Measurements from ENCODE around the gene LRRIQ1.
A peak's percentile ranks its signal among the peaks of the same experiment; 100 is the strongest.

The LRRIQ1 gene

GRCh38 chr12:85058339-85058738 lies 22.2 kb downstream of the LRRIQ1 start:
- TF ChIP-seq, protein P1, sequence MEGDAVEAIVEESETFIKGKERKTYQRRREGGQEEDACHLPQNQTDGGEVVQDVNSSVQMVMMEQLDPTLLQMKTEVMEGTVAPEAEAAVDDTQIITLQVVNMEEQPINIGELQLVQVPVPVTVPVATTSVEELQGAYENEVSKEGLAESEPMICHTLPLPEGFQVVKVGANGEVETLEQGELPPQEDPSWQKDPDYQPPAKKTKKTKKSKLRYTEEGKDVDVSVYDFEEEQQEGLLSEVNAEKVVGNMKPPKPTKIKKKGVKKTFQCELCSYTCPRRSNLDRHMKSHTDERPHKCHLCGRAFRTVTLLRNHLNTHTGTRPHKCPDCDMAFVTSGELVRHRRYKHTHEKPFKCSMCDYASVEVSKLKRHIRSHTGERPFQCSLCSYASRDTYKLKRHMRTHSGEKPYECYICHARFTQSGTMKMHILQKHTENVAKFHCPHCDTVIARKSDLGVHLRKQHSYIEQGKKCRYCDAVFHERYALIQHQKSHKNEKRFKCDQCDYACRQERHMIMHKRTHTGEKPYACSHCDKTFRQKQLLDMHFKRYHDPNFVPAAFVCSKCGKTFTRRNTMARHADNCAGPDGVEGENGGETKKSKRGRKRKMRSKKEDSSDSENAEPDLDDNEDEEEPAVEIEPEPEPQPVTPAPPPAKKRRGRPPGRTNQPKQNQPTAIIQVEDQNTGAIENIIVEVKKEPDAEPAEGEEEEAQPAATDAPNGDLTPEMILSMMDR (conservative IDR thresholded peaks at IDR 0.05), result no peak
- no peak overlapping the region for H3K27ac ChIP-seq

DNA sequence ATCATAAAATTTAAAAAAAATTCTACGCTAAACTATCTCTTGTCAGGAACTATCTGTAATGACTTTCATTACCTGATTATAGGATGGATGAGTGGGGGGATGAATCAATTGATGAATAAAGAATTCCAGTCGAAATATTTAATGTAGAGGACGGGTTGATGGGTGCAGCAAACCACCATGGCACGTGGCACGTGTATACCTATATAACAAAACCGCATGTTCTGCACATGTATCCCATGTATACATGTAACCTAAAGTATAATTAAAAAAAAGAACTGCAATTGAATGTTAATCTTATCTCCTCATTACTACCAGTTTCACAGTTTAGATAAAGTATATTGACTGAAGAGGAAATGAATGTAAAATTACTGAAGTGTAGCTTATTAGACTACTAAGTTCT lies 23.4 kb downstream of the LRRIQ1 start:
- TF ChIP-seq, protein P1 (conservative IDR thresholded peaks at IDR 0.05), result no peak
- H3K27ac ChIP-seq, result no peak overlapping the region

DNA sequence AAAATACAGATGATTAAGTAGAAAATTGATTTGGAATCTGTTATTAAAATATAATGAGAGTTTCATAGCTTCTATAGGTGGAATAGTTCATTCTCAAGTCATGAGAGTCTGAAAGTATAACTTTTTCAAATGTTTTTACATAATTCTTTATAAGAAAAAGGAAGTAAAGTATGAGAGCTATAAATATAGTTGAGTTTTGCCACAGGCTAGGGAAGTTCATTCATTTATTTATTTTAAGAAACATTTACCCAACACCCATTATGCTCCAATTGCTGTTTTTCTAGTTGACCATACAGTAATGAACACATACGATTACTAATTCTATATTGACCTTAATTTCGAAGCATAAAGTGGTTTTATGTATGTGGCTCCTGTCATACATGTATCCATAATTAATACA lies 24.8 kb downstream of the LRRIQ1 start:
- H3K27ac ChIP-seq, result no peak overlapping the region
- TF ChIP-seq, protein P1 (conservative IDR thresholded peaks at IDR 0.05), result no peak

- TF ChIP-seq, protein P1 (conservative IDR thresholded peaks at IDR 0.05), result no peak
- H3K27ac ChIP-seq, result no peak overlapping the region
These were observed 29.8 kb downstream of the LRRIQ1 start for GRCh38 chr12:85065837-85066482.

- no peak overlapping the region for H3K27ac ChIP-seq
- TF ChIP-seq, protein P1 (conservative IDR thresholded peaks at IDR 0.05), result no peak
These were observed 36.7 kb downstream of the LRRIQ1 start for GRCh38 chr12:85072826-85073225.

DNA sequence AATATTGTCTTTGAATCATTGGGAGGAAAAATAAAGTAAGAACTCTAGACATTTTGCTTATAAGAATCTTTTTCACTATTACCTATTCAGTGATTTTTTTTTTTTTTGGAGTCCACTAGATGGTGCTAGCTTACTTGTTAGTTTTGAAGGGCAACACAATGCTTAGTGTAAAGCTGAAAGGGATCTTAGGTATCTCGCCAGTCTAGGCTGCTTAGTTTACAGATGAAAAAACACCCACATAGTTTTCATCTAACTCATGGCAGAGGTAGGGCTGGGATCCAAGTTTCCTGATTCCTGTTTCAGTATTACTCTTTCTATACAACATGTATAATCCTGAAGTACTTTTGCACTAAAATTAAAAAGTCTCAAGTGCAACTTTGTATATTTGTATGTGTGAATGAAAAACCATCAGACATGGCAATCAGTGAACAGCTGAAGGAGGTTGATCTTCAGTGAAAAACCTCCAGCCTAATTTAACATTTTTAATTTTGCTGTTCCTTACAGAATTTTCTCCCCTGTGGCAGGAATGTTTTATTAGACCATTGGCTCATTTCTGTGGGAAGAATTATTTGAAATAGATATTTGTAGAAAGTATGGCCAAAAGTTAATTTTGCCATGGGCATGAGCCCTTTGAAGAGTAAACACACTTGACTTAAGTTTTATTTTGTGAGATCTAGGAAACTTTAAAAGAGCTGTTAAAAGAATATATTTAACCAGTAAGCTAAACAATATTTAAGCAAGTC lies 40.7 kb downstream of the LRRIQ1 start:
- TF ChIP-seq, protein P1 (conservative IDR thresholded peaks at IDR 0.05), result peak; percentile 82
- H3K27ac ChIP-seq, result no peak overlapping the region

- H3K27ac ChIP-seq, result no peak overlapping the region
- TF ChIP-seq, protein P1 (conservative IDR thresholded peaks at IDR 0.05), result no peak
These were observed 48.9 kb downstream of the LRRIQ1 start for GRCh38 chr12:85085066-85085465.

Measured in VCaP (cell line).